Occipital lobe (tissue), 2 donors: Measurements from ENCODE around the gene TMEM98. TPM values are rescaled to one million over a fixed set of nuclear protein-coding genes. Genes with fewer than 3 reads are reported as not detected.
"Not testable (repeated sequence)": the region's sequence is repeated elsewhere in the genome, so short reads cannot be mapped to it uniquely, and the experiment has no call there.

Experiments
- DNase-seq: peaks from one replicate; lab custom pipeline; 2025; lab: John Stamatoyannopoulos, UW
- total RNA-seq: library from RNA; depleted of rRNA; stranded (reverse); fragments of >200 nt; gene quantifications from one replicate; pipeline ENCODE4 v1.2.3, GENCODE V29; 2014

The TMEM98 gene
- total RNA-seq, 1 donor from 2014 or later, result 35.6 TPM

- DNase-seq, result no peak
These were observed 13.6 kb downstream of the TMEM98 start for GRCh38 chr17:32941419-32942032.

DNA sequence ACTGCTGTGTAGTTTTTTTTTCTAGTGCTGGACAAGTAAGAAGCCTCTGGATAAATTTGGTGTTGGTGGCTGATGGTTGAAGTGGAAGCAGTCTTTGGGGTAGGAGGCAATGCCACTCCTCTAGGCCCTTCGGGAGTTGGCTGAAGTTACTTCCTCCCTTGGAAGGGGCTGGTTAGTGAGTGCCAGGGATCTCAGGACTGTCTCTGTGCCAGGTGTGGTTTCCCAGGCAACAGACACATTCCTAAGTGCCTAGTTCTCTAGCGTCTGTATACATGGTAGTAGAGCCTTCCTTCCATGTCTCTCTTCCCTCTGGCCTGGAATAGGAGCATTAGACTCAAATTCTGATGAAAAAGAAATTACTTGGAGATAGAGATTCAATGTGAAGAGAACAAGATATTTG is 15.3 kb downstream of the TMEM98 start:
- no peak for DNase-seq

DNA sequence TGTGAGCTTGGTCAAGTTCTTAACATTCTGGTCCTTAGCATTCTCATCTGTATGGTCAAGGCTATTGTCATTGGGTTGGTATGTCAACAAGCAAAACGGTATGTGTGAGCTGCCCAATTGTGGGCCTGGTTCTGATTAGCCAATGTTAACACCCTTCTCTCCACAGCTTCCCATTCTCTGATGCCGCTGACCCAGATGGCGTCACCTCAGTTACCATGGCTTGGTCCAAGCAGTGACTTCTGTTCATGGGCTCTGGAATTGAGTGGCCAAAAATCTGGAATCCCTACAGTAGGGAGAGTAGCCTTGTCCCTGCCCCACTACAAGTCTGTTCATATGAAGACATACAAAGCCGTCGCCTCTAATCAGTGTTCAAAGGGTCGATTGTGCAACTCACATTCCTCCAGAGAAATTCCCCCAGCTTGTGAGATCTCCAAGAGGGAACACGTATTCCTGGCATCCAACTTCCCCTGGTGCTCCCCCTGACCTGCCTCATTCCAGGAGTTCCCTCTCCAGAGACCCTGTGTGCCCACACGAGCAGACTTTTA is 15.8 kb downstream of the TMEM98 start:
- no peak for DNase-seq

- DNase-seq, result no peak
These were observed 16.5 kb downstream of the TMEM98 start for GRCh38 chr17:32944248-32945020.

DNA sequence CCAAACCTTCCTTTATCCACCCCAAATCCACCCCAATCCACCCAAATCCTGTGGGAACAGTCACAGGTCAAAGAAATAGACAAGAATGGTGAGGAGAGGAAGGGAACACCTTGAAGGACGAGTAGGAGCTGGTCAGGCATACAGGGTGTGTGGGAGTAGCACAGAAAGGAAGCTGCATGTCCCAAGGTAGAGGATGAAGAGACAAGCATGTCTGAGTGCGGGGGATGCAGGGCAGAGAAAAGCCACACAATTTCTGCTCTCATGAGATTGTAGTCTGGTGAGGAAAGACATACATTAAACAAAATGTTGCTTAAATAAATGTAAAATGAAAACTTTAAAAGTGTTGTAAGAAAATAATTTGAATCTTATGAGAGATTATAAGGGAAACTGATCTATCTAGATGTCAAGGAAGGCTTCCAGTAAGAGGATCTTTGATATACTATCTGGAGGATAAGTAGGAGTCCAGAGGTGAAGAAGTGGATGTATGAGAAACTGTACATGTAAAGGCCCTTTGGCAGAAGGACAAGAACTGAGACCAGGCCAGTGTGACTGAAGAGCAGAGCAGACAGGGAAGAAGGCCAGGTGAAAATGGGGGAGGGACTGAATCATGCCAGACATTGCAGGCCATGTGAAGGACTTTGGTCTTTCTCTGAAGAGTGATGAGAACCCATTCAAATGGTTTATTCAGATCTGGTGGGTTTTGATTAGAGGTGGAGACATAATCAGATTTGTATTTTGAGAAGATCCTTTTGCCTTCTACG is 18.6 kb downstream of the TMEM98 start:
- no peak for DNase-seq

- no peak for DNase-seq
These were observed 19.8 kb downstream of the TMEM98 start for GRCh38 chr17:32947736-32948135.

GRCh38 chr17:32949181-32949580 is 21.2 kb downstream of the TMEM98 start:
- no peak for DNase-seq

DNA sequence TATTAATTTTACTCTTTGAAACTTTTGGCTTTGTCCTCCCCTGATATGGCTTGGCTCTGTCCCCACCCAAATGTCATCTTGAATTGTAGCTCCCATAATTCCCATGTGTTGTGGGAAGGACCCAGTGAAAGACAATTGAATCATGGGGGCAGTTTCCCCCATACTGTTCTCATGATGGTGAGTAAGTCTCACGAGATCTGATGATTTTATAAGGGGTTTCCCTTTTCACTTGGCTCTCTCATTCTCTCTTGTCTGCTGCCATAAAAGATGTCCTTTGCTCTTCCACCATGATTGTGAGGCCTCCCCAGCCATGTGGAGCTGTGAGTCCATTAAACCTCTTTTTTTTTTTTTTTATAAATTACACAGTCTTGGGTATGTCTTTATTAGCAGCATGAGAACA is 24.5 kb downstream of the TMEM98 start:
- DNase-seq, result not testable (repeated sequence)

GRCh38 chr17:32953045-32953444 is 25.1 kb downstream of the TMEM98 start:
- no peak for DNase-seq

DNA sequence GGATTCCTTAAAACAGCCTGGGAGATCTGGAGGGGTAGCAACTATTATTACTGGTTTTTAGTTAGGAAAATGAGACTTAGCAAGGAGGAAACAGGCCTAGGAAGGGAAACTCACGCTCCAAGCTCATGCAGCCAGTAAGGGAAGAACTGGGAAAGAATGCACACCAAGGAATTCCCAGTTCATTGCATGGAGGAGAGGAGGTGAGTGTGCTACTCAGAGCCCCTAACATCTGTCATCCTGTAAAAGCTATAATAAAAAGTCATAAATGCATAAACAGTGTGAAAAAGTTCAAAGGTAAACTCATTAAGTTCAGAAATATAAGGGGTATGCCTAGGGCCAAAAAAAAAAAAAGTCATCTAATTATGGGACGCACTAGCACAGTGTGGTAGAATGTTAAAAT is 25.9 kb downstream of the TMEM98 start:
- no peak for DNase-seq

GRCh38 chr17:32954477-32954876 is 26.5 kb downstream of the TMEM98 start:
- no peak for DNase-seq

- DNase-seq, result no peak
These were observed 27.2 kb downstream of the TMEM98 start for GRCh38 chr17:32955155-32955554.

DNA sequence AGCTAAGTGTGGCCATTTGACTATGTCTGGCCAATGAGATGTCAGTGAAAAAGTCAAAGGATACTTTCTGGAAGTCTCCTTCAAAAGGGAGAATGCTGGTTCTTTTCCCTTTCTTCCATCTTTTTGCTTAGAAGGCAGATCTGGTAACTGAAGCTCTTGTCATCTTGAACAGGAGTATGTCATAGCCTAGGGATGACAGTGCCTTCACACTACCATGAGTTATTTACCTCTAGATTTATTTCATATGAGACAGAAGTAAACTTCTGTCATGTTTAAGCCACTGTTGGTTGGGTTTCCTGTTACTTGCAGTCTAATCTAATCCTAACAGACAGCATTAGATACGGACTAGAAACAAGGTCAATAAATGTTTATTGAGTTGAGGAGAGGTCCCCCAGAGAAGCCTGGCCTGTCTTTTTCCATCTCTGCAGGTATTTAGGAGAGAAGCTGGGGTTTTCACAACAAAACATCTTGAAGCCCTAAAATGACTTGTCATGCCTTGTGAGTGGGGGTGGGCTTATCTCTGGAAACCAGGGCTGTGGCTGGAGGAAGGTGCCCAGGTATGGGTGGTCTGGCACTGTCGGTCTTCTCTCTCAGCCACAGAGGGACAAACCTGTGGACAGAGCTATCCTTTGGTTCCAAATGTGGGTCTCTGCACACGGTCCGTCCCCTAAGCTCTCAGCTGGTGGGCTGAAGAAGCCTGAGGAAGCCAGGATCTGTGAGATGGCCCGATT is 28.5 kb downstream of the TMEM98 start:
- no peak for DNase-seq

- no peak for DNase-seq
These were observed 30.5 kb downstream of the TMEM98 start for GRCh38 chr17:32958418-32958817.

DNA sequence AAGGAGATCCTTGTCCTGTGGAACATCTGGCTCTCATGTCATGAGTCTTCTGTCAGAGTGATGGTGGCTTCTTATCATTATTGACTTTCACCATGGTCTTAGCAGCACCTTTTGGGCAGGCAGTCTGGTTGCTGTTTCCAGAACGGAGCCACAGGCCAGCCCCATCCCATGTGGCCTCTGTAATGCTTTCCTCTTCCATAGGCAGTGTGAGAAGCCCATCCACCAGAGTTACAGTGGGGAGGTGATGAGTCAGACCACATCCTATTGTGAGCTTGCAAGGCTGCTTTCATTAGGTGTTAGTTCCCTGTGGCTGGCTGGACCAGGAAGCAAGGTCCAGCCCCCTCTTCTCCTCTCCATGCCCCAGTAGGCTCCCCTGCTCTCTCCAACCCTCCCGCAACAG is 32.9 kb downstream of the TMEM98 start:
- DNase-seq, result no peak

DNA sequence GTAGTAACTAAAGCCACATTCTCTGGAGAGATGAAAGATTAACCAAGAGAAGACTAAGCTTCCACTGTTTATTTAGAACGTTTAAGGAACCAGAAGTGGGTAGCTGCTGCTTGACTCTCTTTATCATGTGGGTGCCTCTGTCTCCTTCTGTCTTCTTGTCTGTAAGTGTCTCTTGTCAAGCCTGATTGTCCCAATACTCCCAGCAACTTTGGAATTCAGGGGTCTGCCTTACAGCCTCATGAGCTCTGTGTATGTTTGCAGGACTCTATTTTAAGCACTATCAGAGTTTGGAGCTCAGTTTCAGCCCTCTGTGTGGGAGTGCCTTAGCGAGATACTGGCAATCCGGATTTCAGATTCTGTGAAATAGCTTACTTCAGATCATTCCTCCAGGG is 34.4 kb downstream of the TMEM98 start:
- no peak for DNase-seq

DNA sequence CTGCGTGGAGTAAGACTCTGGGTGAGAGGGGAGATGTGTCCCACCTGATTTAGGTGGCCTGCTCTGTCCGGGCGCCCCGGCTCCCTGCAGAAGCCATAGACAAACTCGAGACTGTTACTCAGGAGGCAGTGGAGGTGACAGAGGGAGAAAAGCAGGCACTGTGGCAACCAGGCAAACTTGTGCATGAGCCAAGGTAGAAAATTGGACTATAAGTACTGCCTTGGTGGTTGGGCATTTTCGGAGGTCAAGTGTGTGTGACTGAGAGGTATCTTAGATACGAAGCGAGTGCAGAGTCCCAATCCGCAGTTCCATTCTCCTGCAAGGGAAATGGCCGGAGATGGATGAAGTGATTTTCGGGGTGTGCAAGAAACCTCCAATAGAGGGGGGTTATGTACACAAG is 36.6 kb downstream of the TMEM98 start:
- DNase-seq, result no peak

GRCh38 chr17:32969231-32969630 is 41.3 kb downstream of the TMEM98 start:
- DNase-seq, result not testable (repeated sequence)

DNA sequence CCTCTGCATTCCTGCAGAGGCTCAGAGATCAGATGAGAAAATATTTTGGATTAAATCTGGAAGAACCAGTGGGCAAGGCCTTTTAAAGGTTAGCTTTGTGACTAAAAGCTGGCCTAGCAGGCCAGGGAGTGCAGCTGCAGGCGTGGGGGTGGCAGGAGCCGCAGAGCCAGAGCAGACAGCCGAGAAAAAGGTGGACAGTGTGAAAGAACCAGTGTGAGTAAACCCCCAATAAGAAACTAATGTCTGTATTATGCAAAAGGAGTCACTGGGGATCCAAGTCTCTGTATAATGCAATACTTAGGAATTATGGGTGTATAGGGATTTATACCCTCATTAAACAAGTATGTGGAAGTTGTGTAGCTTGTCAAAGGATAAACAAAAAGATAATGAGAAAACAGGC is 42.3 kb downstream of the TMEM98 start:
- no peak for DNase-seq

GRCh38 chr17:32971171-32971570 is 43.2 kb downstream of the TMEM98 start:
- DNase-seq, result no peak

- DNase-seq, result no peak
These were observed 48.2 kb downstream of the TMEM98 start for GRCh38 chr17:32976131-32976530.

DNA sequence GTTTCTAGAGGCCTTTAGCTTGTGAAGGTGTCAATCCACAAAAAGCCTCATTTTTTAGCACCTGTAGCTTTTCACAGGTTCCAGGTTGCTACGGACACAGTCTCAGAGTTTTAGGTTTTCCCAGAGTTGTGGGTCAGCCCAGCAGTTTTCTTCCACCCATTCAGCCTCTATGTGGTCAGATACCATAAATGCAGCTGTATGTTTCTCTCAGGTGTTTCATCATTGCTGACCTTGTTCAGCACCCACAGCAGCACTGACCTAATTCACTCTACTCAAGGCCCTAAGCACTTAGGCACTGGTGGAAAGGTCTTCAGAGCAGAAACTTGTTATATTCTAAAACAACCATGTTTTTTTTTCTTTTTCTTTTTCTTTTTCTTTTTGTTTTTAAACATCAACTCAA is 48.7 kb downstream of the TMEM98 start:
- DNase-seq, result no peak
